HL-60 (cell line): ENCODE data around the gene DPYD.

Experiments used
- DNase-seq, 2 experiments: peaks; one replicate each; pipeline ENCODE4 v3.0.0-alpha.2; 2010 to 2020; ENCODE audit warnings: low read depth in 1 of 2, low spot score in 1 of 2
- H3K27ac ChIP-seq: fragments of 250-450 bp; sonication (Bioruptor Pico); replicated peaks from 2 replicates; pipeline ENCODE4 v1.5.1; 2020; ENCODE audit warnings: mild to moderate bottlenecking, moderate library complexity
- H3K27me3 ChIP-seq: fragments of 250-450 bp; sonication (Bioruptor Pico); 2 replicates; pipeline ENCODE4 v1.5.1; 2021; ENCODE audit warnings: mild to moderate bottlenecking, moderate library complexity; ENCODE audit not compliant: insufficient read depth, poor library complexity, severe bottlenecking
- H3K4me3 ChIP-seq: replicated peaks from 2 replicates; pipeline ENCODE4 v1.5.1; 2011; ENCODE audit warnings: mild to moderate bottlenecking, control low read depth, low read length; ENCODE audit not compliant: insufficient read depth
- GABPA ChIP-seq: IDR thresholded peaks from 2 replicates; pipeline ENCODE4 v1.6.1; 2012; ENCODE audit warnings: low read depth
- POLR2AphosphoS5 ChIP-seq: IDR thresholded peaks from 2 replicates; pipeline ENCODE4 v1.6.1; 2012; ENCODE audit warnings: low read depth
- SPI1 ChIP-seq: IDR thresholded peaks from 2 replicates; pipeline ENCODE4 v1.6.1; 2012; ENCODE audit warnings: low read depth, mild to moderate bottlenecking, borderline replicate concordance
- TF ChIP-seq, protein P1 (sequence below): IDR thresholded peaks from 2 replicates; pipeline ENCODE4 v1.6.1; 2012; ENCODE audit warnings: low read depth; ENCODE audit not compliant: insufficient replicate concordance
- TF ChIP-seq, protein P2 (sequence below): IDR thresholded peaks from one replicate; pipeline ENCODE4 v1.5.1; 2011; ENCODE audit warnings: low read length, control low read depth, inconsistent platforms; ENCODE audit not compliant: insufficient read depth

DPYD gene

DNA sequence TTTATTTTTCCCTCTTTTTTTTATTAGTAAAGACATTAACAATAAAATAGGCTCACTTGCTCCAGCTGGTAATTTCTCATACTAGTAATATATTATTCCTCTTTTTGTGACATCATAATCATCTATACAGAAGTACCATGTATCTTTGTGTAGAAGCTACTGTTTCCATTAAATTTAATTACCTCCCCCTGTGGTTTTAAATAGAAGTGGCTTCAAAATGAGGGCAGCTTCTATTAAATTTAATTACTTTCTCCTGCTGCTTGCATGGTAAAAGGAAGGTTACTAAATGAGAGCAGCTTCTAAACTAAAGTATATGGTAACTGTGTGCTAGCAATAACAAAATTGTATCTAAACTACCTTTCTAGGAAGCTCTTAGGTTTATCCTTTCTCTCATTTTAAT lies 94.0 kb downstream of the DPYD start:
- no peak for DNase-seq
- H3K27me3 ChIP-seq: no peaks in the 10 kb centered on the region
- no peak overlapping the region for H3K27ac ChIP-seq
- H3K4me3 ChIP-seq: no peak overlapping the region
- TF ChIP-seq, protein P1, sequence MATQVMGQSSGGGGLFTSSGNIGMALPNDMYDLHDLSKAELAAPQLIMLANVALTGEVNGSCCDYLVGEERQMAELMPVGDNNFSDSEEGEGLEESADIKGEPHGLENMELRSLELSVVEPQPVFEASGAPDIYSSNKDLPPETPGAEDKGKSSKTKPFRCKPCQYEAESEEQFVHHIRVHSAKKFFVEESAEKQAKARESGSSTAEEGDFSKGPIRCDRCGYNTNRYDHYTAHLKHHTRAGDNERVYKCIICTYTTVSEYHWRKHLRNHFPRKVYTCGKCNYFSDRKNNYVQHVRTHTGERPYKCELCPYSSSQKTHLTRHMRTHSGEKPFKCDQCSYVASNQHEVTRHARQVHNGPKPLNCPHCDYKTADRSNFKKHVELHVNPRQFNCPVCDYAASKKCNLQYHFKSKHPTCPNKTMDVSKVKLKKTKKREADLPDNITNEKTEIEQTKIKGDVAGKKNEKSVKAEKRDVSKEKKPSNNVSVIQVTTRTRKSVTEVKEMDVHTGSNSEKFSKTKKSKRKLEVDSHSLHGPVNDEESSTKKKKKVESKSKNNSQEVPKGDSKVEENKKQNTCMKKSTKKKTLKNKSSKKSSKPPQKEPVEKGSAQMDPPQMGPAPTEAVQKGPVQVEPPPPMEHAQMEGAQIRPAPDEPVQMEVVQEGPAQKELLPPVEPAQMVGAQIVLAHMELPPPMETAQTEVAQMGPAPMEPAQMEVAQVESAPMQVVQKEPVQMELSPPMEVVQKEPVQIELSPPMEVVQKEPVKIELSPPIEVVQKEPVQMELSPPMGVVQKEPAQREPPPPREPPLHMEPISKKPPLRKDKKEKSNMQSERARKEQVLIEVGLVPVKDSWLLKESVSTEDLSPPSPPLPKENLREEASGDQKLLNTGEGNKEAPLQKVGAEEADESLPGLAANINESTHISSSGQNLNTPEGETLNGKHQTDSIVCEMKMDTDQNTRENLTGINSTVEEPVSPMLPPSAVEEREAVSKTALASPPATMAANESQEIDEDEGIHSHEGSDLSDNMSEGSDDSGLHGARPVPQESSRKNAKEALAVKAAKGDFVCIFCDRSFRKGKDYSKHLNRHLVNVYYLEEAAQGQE: no peak
- TF ChIP-seq POLR2AphosphoS5: no peak
- no peak for TF ChIP-seq SPI1
- TF ChIP-seq GABPA: no peak
- TF ChIP-seq, protein P2, sequence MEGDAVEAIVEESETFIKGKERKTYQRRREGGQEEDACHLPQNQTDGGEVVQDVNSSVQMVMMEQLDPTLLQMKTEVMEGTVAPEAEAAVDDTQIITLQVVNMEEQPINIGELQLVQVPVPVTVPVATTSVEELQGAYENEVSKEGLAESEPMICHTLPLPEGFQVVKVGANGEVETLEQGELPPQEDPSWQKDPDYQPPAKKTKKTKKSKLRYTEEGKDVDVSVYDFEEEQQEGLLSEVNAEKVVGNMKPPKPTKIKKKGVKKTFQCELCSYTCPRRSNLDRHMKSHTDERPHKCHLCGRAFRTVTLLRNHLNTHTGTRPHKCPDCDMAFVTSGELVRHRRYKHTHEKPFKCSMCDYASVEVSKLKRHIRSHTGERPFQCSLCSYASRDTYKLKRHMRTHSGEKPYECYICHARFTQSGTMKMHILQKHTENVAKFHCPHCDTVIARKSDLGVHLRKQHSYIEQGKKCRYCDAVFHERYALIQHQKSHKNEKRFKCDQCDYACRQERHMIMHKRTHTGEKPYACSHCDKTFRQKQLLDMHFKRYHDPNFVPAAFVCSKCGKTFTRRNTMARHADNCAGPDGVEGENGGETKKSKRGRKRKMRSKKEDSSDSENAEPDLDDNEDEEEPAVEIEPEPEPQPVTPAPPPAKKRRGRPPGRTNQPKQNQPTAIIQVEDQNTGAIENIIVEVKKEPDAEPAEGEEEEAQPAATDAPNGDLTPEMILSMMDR: no peak

DNA sequence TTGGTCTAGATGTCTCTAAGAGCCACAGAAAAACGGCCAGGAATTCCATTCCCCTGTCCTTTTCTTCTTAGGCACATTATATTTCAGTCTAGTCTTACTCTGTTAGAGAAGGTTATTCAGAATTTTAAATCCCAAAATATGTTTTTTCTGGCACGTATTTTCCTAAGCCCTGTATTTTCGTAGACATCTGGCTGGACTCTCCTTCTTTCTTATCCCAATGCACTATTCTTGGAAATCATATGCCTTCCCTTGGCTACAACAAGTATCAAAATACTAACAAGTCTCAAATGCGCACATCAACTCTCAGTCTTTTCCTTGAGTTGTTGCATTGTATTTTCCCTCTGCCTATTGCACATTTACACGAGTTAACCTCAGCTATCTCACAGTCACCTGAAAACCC lies 96.2 kb downstream of the DPYD start:
- H3K27ac ChIP-seq: no peak overlapping the region
- no peak overlapping the region for H3K4me3 ChIP-seq
- TF ChIP-seq GABPA (no peak), POLR2AphosphoS5 (no peak), SPI1 (no peak)
- TF ChIP-seq, protein P1: no peak
- TF ChIP-seq, protein P2: no peak
- no peak for DNase-seq
- no peaks in the 10 kb centered on the region for H3K27me3 ChIP-seq

DNA sequence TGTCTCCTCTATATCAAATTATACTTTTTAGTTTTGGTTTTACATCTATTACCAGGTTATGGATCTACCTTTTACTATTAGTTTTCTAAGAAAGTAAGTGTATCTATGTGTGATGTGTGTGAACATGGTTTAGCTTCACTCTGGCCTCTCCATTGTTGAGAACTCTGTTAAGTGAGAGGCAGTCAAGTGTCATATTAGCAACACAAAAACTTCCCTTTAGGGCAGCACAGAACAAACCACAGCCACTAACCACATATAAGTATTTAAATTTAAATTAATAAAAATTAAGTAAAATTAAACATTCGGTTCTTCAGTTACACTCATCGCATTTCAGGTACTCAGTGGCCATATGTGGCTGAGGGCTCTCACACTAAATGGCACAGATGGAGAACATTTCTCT lies 96.6 kb downstream of the DPYD start:
- no peak overlapping the region for H3K4me3 ChIP-seq
- no peaks in the 10 kb centered on the region for H3K27me3 ChIP-seq
- no peak for DNase-seq
- H3K27ac ChIP-seq: no peak overlapping the region
- TF ChIP-seq, protein P1: no peak
- TF ChIP-seq POLR2AphosphoS5 (no peak), GABPA (no peak), SPI1 (no peak)
- TF ChIP-seq, protein P2: no peak
